Activated T-helper 9 cell treated with anti-CD3 and anti-CD28 coated beads, Interleukin-2, amount 50 U/mL, for 16 hours (primary cell): ENCODE measurements around the gene DOK5.
A peak's percentile ranks its signal among the peaks of the same experiment; 100 is the strongest.

Source experiments
- DNase-seq: peaks from one replicate; pipeline ENCODE4 v3.0.0-alpha.2; 2020; ENCODE audit warnings: low read depth

Gene DOK5

GRCh38 chr20:54648421-54649142, 173.2 kb downstream of the DOK5 start:
- DNase-seq: no peak

GRCh38 chr20:54649511-54649962, 174.1 kb downstream of the DOK5 start:
- DNase-seq: peak; percentile 34

GRCh38 chr20:54650052-54650719, 174.8 kb downstream of the DOK5 start:
- DNase-seq: no peak

DNA sequence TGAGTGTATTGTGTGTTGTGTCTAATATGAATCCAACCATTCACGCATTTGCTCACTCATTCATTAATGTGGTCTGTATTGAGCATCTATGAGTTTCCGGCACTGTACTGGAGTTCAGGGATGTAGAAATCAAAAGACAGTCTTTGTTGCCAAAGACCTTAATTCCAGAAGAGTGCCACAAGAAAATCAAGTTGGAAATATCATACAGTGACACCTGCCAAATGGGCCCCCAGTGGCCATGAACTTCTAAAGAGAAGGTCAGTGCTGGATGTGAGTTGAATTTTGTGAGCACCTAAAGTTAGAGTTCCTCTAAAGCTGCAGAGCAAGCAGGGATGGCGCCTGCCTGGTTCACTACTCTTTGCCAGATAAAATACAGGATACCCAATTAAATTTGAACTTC, 175.9 kb downstream of the DOK5 start:
- DNase-seq: no peak

- no peak for DNase-seq
Observed at GRCh38 chr20:54654450-54654849, 179.1 kb downstream of the DOK5 start.

GRCh38 chr20:54657268-54657826, 182.0 kb downstream of the DOK5 start:
- no peak for DNase-seq

DNA sequence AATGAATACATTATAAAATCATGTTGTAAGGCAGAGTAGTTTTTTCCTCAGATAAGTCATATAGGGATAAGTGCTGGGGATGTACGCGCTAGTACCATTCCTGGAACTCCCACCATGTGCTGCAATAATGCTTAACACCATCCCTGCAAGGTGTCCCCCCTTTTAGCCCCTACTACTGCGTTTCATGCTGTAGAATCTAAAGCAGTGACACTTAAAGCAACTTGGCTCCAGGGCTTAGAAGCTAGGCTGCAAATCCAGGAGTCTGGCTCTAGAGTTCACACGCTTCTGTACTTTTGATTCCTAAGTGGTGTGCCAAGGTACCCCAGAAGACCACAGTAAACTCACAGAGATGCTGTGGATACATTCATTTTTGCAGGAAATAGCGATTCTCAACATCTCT, 183.1 kb downstream of the DOK5 start:
- DNase-seq: no peak

DNA sequence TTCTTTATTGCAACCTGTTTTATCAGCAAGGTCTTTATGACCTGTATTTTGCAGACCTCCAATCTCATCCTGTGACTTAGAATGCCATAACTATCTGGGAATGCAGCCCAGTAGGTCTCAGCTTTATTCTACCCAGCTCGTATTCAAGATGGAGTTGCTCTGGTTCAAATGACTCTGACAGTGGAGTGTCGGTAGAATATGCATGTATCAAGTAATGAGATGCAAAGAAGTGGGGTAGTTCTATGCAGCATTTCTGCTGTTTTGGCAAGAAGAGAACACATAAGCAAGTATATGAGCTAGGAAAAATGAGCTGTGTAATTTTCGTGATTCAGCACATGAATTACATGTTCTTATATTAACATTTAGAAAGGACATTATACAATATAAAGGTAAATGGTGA, 185.9 kb downstream of the DOK5 start:
- no peak for DNase-seq

DNA sequence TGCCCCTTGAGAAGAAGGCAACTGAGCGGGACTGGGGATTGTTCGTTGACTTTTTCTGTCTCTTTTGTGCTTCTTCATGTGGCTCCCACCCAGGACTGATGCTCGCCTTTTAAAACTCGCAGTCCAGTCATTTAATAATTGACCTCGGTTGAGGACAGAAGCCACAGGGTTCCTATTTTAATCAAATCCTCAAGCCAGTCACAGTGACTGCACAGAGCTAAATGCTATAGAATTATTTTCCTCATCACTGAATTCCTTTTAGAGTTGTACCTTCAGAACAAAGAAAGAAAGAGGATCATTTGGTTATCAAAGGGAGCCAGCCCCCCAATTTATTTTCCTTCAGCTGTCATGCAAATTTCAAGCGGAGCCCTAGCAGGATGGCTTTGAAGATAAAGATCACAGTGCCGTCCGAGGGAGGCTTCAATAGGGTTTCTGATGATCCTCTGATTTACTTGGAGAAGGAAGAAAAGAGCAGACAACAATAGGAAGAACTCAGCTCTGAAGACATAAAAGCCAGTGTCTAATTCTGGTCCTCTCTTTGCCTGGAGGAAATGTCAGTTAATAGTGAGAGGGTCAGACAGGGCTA, 186.6 kb downstream of the DOK5 start:
- DNase-seq: no peak

DNA sequence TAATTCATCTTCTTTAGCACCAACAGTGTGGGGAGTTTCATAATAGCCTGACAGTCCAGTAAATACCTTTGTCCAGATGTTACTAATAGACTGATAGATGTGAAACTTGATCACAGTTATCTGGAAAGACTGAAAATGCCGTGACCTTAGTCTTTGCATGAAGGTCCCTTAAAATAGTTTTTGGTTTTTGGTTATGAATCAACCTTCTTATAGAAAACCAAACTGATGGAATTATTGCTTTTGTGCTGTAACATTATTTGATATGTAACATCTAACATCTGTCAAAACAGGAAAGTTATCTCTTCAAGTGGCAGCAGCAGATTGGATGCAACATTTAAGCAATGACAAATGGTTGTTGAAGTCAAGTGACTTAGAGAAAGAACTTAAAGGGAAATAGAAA, 190.4 kb downstream of the DOK5 start:
- no peak for DNase-seq

GRCh38 chr20:54668271-54669039, 193.1 kb downstream of the DOK5 start:
- DNase-seq: no peak

DNA sequence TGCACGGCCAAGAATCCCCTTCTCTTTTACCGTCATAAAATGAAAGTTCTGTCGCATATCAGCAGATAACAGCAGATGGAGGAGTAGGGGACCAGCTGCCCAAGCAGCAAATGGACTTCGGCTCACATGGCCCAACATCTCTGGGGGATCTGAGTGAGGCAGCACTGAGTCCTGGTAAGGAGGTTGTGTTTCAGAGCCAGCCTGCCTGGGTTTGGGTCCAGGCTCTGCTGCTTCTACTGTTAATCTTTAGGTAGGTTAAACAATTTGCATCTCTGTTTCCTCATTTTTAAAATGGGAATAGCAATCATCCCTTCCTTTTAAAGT, 193.6 kb downstream of the DOK5 start:
- no peak for DNase-seq

DNA sequence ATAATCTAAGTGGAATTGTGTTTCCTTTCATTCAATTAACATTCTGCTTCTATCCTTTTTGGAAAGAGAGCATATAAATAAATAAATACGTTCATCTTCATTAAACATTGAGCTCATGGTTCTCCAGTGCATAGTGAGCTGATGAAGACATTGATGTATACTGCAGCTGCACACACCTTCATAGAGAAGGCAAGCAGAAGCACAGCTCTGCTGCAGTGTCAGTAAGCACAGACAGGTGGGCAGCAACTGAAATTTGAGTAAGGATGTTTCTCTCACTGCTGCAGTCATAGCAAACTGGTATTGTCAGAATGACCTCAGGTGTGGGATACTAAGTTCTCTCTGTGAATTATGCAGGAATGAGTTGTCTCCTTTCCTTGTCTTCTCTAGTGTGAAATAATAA, 202.9 kb downstream of the DOK5 start:
- no peak for DNase-seq

GRCh38 chr20:54680439-54680838, 205.0 kb downstream of the DOK5 start:
- no peak for DNase-seq

GRCh38 chr20:54680872-54681619, 205.7 kb downstream of the DOK5 start:
- DNase-seq: no peak

DNA sequence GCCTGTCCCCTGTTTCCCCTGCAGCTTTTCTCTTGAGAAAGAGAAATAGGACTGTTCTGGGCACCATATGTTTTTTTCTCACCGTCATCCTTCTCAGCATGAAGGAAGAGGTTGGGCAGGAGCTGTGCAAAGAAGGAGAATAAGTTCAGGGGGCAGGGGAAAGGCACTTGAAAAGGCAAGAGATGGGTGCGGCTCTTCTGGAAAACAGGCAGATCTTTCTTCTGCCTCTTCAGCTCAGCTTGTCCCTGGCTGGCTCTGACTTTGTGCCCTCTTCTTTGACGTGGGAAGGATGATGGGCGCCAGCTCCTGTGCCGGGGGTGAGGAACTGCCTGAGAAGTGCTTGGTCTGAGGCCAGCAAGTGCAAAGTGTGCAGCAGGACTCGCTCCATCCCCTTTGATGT, 206.5 kb downstream of the DOK5 start:
- DNase-seq: no peak

DNA sequence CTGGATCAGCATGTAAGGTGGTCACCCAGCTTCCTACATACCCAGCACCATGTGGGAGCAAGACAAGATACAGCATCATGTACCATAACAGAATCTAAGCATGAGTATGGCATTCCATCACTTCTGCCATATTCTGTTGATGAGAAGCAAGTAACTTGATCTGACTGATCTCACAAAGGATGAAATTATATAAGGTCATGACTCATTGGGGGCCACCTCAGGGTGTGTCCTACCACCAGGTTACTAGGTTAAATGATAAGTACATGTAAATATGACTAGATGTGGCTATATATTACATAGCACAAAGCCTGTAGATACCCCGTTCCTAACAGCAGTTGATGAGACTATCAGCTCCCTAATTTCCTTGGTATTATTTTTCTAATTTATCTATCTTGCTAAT, 213.1 kb downstream of the DOK5 start:
- DNase-seq: no peak

DNA sequence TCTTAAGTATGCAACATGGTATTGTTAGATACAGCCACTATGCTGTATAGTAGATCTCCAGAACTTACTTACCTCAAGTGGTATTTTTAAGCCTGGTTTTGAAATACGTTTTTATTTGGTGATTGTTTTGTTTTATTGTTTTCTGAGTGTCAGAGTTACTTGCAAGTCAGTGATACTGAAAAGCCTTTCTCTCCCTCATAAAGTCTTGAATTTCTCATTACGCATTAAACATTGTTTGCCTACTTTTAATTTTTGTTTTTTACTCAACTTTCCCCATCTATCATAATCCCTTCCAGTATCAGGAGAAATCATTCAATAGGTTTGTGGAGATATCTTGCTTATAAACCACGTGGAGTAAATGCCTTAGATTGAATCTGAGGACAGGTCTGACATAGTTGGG, 214.9 kb downstream of the DOK5 start:
- DNase-seq: no peak

DNA sequence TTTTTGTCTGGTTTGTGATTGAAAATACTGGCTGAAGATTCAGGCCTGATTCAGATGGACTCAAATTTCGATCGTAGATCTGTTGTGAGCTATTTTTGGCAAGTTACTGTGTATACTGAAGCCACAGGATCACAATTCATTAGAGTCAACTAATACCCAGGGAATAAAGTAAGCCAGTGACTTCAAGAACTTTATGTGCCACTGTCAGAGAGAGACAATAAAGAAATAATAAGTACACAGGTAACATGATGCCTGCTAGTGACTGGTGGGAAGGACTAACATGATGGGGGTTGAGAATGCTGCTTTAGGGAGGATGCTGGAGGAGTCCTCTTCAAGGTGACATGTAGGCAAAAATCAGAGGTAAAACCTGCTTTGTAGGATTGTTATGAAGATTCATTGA, 215.9 kb downstream of the DOK5 start:
- DNase-seq: no peak

- no peak for DNase-seq
Observed at GRCh38 chr20:54692168-54692887, 216.9 kb downstream of the DOK5 start.

DNA sequence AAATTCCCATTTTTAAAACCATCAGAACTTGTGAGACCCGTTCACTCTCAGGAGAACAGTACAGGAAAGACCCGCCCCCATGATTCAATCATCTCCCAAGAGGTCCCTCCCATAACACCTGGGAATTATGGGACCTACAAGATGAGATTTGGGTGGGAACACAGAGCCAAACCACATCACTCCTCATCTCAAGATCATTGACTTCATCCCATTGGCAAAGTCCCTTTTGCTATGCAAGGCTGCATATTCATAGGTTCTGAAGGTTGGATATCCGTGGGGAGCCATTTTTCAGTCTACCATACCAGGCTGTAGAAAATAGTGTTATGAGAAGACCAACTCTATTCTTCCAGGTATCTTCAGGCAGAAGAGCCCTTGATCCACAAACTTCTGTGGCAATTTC, 219.1 kb downstream of the DOK5 start:
- DNase-seq: no peak
